T follicular helper cell (primary cell): ENCODE measurements around the gene SLC5A3.

Source experiments
- DNase-seq: peaks from one replicate; pipeline ENCODE4 v3.0.0-alpha.2; 2020; ENCODE audit warnings: low read depth

SLC5A3 gene

DNA sequence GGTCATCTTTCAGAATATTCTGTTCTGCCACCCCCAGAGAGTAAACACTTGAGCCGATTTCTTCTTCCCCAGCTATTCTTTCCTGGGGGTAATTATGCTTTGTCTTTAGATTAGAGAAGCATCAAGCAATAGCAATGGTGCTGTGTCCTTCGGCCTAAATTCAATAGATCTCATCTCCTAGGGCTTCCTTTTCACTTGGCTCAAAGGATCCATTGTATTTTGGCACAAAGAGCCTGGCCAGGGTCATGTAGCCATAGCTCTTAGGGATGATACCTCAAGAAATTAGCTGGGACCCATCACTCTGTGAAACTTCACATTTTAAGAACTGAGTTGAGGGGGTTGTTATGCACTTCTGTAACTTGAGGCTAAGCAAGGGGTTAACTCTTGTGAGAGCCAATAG lies 27.0 kb downstream of the SLC5A3 start:
- no peak for DNase-seq

DNA sequence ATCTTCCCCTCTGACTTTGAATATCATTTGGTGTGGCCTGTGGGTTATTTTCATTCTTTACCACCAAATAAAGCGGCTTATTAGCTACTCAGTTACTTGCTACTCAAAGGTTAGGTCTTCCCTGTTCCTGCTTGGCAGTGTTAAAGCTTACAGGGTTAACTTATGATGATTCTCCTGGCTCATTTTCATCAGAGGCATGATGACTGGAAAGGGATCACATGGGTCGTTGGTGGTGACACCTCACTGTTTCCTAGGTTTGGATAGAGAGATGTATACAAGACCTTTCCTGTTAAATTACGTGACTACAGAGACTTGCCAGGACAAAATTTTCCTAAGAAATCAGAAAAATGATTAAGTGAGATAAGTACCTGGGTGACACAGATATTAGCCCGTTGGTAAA lies 27.4 kb downstream of the SLC5A3 start:
- DNase-seq: no peak

DNA sequence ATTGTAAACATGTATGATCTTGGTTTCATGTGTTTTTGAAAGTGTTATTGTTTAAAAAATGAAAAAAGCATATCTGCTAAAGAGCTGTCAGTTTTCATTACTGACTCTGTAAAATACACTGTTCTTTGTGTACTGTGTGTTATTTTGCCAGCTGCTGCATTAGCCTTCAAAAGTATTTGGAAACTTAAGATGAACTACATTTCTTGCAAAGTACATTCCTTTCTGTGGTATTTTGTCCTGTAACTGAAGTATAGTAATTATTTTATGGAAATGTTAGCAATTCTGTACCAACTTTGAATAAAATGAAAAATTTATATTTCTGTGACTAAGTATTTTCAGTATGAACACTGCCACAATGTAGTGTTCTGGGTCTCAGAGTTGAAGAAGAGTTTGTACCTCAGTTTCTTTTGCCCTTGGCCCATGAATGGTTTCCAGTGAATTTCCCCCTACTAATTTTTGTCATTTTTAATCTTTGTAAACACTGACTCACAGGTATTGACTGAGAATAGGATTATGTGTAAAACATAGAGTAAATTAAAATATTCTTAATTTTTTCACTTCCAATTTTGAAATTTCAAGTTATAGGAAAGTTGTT lies 32.7 kb downstream of the SLC5A3 start:
- no peak for DNase-seq

DNA sequence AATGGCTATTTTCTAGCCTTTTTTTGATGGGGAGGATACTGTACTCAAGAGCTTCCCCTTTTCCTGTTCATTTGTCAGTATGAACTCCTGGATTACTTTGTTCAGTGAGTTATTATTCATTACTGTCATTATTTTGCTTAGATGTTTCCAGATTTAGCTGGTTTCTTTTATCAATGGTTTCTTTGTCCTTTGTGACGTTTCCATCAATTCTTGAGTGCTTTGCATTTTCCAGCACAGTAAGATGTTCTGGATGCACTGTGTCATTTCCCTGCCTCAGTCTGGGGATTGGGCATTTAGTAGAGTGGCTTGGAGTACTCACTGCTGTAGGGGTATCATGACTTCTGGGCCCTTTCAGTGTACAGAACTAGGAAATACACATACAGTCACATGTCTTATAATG lies 34.2 kb downstream of the SLC5A3 start:
- no peak for DNase-seq

DNA sequence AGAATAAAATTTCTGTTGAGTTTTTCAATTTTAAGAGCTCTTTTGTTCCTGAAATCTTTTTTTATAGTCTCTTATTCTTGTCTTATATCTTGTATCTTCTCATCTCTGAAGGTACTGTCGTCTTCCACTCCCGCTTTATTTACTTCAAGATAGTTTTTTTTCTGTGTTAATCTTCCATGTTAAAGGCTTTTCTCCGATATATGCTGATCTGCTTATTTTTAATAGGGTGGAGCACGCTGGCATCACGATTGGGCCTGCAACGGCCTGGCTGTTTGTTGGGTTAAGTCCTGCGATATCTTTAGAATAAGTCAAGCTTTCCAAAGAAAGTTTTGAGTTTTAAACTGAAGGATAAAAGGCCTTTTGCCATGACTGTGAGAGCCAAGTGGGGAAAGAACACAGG lies 35.7 kb downstream of the SLC5A3 start:
- DNase-seq: no peak

DNA sequence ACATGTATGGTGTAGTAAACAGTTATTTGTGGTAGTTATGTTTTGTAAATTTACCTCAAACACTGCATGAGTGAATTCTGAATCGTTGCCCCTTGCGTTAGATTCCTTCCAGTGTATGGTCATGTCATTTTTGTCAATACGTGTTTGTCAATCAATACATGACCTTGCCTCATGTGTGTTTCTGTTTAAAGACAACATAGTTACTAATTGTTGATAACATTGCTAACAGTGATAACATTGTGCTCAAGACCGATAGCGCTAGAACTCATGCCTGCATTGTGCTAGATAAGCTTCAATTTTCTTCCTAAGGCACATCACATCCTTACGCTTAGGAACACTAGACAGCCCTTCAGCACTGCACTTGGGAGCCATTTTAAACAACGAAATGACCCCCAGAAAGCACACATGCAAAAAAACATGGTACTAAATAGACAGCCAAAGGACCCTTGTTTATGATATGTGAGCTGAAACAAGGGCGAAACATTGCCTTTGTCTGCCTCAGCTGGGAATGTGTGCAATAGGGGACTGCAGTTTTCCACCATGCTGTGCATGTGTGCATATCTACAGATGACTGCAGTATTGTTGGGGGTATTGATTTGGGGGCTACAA lies 37.3 kb downstream of the SLC5A3 start:
- DNase-seq: no peak

DNA sequence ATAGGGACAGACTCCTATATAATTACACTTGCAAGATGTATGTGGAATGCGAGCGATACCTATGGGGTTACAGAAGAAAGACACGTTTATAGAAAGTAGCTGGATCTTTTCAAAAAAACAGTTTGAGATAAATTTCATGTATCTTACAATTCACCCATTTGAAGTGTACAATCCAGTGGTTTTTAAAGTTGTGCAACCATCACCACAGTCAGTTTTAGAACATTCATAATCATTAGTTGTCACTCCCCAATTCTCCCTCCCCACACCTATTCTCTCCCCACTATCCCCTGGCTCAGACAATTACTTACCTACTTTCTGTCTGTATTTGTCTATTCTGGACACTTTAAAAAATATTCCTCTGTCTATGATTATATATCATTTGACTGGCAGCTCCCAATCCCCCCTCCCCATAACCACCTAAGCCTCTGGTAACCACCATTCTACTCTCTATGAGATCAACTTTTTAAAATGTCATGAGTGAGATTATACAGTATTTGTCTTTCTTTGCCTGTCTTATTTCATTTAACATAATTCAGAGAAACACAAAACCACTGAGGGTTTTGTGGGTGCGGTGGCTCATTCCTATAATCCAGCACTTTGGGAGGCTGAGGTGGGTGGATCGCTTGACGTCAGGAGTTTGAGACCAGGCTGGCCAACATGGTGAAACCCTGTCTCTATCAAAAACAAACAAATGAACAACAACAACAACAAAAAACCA lies 39.1 kb downstream of the SLC5A3 start:
- no peak for DNase-seq

DNA sequence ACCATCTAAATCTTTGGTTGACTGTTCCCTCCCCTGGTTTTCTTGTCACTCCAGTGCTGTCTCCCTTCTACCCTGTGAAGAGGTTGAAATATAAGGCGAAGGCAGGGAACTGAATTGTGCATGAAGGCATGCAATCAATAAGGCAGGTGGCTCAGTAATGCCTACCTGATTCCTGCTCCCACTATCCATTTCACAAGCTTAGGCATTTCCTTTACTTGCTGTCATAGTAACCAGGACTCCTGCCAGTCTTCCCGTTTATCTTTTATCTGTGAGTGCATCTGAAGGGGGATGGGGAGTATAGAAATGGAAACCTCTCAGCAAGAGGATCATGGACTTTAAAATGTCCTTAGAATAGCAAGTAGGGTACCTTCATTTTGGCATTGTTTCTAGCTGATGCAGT lies 40.5 kb downstream of the SLC5A3 start:
- no peak for DNase-seq

DNA sequence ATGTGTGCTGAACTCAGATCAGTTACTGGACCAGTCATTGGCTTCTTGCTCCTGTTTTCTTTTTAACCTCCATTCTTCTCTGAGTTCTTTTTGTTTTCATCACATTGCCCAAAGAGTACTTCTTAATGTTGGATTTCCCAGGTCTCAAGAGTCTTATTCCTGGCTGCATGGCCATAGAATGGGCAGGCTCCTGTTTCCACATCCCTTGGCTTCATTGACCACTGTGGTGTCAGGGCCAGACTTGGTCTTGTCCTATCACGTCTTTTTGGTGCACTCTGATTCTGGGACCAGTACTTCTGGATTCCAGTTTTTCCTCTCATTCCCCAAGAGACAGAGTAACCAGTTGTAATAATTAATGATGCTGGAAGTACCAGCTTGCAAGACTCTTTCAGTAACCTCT lies 41.8 kb downstream of the SLC5A3 start:
- no peak for DNase-seq

DNA sequence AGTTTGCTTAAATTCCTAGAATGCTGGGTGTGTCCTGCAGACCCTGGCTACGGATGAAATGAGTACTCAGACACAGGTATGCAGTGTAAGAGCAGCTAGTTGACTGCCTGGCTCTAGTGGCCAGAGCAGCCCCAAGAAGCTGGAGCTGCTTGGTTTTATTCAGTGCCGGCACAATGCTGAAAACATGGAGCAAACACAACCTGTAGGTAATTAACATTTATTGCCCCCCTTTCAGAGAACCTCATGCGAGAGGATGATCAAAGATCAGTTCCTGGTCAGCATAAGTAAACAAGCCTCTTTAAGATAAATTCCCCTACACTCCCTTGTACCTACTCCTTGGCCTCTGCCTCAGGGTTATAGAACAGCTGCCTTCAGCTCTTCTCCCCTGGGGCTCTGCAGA lies 43.2 kb downstream of the SLC5A3 start:
- DNase-seq: no peak

DNA sequence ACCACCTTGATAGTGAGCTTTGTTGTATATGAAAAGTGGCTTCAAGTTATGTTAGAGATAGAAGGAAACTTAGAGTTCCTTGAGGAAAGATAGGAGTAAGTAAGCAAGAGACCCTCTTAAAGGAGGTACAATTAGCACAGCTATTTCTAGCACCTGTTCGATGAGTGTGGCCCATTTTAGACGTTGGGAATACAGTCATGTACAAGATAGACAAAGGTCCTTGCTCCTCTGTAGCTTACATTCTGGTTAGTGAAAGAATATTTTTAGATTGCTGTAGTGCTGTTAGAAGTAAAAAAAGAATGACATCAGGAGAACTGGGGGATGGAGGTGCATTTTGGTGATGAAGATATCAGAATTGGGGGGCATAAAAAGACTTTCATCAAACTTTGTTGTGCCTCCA lies 47.5 kb downstream of the SLC5A3 start:
- no peak for DNase-seq

DNA sequence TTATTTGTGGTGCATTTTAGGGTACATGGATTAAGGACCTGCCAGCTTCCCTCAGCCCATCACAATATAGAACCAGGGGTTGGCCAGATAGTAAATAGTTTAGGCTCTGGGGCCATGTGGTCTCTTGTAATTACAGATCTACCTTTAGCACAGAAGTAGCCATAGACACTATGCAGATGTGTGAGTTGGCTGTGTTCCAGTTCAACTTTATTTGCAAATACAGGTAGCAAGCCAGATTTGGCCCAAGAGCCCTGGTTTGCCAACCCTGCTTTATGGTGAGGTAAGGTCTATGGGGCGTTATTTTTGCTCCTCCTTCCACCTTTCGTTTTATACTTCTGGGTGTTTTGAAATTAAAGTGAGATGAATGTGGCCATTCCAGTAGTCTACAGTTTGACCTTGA lies 48.7 kb downstream of the SLC5A3 start:
- DNase-seq: no peak
